ENCODE results near the gene MARS1. TPM values are rescaled to one million over a fixed set of nuclear protein-coding genes. Genes with fewer than 3 reads are reported as not detected.
"Not testable (repeated sequence)": the region's sequence is repeated elsewhere in the genome, so short reads cannot be mapped to it uniquely, and the experiment has no call there.

Gene MARS1
- 83.8 TPM for polyA plus RNA-seq (ENCODE audit: insufficient read length)

DNA sequence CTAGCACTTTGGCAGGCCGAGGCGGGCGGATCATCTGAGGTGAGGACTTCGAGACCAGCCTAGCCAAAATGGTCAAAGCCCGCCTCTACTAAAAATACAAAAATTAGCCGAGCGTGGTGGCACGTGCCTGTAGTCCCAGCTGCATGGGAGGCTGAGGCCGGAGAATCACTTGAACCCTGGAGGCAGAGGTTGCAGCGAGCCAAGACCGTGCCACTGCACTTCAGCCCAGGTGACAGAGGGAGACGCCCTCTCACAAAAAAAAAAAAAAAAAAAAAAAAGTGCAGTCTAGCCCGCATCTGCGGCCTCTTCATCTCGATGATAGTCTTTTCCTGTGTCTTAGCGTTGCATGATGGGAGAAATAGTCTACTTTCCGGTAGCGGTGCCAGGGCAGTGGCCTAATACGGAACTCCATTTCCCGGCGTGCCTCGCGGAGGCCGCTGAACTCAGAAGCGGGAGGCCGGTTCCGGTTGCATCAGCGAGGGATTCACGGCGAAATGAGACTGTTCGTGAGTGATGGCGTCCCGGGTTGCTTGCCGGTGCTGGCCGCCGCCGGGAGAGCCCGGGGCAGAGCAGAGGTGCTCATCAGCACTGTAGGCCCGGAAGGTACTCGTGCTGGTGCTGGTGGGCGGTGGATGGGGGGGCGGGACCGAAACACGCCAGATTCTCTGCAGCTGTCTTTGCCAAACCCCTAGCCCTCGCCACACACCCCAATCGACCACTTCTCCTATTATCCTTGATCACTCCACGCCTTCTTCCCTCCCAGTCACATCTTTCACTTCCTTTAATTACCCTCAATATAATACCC, at the start of gene MARS1:
MARS1 (plus strand) TSS at position 472 of the 805 bp plus-strand sequence; CDS start at position 495, 23 bp downstream.
- DNase-seq (ENCODE audit: low read depth), result peak; percentile 97

DNA sequence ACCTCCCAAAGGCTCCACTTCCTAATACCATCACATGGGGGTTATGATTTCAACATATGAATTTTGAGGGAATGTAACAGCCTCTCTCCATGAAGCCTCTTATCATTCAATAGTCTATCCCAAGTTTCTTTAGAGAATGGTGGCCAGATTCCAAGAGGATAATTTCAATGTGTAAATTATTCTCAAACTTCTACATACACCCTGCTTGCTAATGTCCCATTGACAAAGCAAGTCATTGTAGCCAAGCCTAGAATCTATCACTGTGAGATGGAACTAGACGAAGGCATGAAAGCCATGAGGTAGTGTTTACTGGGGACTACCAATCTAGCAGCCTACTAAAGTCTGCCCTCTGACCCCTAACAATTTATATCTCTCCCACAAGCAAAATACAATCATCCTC, 49.5 kb upstream of the MARS1 start:
- DNase-seq (ENCODE audit: low read depth), result no peak

DNA sequence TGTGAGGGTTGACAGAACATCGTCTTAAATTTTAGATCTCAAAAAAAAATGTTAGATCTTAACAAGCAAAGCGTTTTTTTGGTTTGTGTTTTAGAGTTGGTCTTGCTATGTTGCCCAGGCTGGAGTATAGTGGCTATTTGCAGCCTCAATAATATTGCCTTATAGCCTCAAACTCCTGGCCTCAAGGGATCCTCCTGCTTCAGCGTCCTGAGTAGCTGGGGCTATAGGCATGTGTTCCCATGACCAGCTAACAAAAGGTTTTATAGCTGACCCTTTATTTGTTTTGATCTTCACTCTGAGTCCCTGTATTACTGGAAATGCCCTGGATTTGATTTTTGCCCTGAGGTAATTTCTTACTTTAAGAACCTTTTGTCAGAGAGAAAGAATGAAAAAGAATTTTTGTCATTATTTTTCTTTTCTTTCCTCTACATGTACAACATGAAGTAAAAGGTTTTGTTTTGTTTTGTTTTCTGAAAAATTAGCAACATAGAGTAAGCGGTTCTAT, 48.1 kb upstream of the MARS1 start:
- no peak for DNase-seq (ENCODE audit: low read depth)

DNA sequence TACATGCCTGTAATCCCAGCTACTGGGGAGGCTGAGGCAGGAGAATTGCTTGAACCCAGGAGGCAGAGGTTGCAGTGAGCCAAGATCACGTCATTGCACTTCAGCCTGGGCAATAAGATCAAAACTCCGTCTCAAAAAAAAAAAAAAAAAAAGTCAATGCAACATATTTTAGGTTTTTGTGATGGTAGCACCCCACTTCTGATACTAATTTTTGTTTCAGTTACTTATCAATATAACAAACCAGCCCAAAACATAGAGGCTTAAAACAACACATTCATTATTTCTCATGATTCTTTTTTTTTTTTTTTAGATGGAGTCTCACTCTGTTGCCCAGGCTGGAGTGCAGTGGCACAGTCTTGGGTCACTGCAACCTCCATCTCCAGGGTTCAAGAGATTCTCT, 46.5 kb upstream of the MARS1 start:
- not testable (repeated sequence) for DNase-seq (ENCODE audit: low read depth)

DNA sequence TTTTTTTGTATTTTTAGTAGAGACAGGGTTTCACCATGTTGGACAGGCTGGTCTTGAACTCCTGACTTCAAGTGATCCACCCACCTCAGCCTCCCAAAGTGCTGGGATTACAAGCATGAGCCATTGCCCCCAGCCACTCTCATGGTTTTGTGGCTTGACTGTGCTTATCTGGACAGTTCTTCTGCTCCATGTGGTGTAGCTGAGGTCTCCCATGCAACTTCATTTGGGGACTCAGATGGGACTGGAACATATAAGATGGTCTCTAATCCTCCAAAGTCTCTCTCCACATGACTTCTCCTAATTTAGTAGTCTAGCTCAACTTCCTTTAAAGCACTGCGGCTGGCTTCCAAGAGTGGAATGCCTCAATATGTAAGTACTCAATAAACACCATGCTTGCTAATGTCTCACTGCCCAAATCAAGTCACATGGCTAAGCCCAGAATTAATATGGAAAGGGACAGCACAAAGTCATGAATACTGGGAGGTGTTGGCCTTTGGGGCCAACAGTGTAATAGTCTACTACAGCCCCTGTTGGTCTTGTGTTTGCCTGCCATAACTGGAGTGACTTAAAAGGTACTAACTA, 45.9 kb upstream of the MARS1 start:
- no peak for DNase-seq (ENCODE audit: low read depth)

DNA sequence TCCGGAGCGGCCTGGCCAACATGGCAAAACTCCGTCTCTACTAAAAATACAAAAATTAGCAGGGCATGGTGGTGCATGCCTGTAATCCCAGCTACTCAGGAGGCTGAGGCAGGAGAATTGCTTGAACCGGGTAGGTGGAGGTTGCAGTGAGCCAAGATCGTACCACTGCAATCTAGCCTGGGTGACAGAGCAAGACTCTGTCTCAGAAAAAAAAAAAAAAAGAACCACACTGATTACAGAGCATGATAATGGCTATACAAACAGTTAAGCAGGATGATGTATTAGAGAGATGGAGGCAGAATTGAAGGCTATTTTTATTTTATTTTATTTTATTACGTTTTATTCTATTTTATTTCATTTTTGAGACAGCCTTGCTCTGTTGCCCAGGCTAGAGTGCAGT, 43.5 kb upstream of the MARS1 start:
- DNase-seq (ENCODE audit: low read depth), result not testable (repeated sequence)

DNA sequence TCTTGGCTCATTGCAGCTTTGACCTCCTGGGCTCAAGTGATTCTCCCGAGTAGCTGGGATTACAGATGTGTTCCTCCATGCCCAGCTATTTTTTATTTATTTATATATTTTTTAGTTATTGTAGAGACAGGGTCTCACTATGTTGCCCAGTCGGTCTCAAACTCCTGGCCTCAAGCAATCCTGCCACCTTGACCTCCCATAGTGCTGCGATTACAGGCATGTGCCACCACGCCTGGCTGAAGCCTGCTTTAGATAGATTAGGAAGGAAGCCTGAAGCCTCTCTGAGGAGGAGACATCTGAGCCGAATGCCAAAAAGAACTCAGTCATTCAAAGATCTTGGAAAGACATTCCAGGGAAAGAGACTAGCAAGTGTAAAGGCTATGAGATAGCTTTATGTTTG, 43.1 kb upstream of the MARS1 start:
- no peak for DNase-seq (ENCODE audit: low read depth)

DNA sequence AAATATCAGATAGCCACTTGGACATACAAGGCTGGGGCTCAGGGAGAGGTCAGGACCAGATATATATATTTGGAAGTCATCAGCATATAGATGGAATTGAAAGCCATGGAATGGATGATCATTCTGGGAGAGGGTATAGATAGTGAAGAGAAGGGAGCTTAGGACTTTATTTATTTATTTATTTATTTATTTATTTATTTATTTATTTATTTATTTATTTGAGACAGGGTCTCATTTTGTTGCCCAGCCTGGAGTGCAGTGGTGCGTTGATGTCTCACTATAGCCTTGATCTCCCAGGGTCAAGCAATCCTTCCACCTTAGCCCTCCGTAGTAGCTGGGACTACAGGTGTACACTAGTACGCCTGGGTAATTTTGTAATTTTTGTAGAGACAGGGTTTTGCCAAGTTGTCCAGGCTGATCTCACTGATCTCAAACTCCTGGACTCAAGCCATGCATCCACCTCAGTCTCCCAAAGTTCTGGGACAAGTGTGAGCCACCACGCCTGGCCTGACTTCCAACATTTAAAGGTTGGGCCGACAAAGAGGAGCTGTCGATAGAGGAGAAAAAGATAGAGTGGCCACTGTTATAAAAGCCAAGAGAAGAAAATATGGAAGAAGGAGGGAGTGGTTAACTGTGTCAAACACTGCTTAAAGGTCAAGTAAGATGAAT, 41.4 kb upstream of the MARS1 start:
- DNase-seq (ENCODE audit: low read depth), result no peak

DNA sequence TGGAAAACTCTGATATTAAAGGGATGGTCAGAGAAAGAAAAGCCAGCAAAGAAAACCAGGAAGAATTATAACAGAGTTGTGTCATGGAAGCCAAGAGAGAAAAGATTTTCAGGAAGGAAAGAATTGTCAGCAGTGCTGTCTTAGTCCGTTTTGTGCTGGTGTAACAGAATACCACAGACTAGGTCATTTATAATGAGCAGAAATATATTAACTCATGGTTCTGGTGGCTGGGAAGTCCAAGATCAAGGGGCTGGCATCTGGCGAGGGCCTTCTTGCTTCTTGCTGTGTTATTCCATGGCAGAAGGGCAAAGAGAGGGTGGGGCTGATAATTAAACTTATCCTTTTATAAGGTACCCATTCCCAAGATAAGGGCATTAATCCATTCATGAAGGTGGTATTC, 39.2 kb upstream of the MARS1 start:
- no peak for DNase-seq (ENCODE audit: low read depth)

DNA sequence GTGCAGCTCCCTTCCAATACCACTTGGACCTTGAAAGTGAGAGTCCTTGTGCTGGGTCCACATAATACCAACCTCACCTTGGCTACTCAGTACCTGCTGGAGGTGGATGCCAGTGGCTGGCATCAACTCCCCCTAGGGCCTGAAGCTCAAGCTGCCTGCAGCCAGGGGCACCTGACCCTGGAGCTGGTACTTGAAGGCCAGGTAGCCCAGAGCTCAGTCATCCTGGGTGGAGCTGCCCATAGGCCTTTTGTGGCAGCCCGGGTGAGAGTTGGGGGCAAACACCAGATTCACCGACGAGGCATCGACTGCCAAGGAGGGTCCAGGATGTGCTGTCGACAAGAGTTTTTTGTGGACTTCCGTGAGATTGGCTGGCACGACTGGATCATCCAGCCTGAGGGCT, 38.5 kb upstream of the MARS1 start:
- no peak for DNase-seq (ENCODE audit: low read depth)

DNA sequence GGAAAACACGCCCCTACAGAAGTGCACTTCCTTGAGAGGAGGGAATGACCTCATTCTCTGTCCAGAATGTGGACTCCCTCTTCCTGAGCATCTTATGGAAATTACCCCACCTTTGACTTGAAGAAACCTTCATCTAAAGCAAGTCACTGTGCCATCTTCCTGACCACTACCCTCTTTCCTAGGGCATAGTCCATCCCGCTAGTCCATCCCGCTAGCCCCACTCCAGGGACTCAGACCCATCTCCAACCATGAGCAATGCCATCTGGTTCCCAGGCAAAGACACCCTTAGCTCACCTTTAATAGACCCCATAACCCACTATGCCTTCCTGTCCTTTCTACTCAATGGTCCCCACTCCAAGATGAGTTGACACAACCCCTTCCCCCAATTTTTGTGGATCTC, 37.8 kb upstream of the MARS1 start:
- no peak for DNase-seq (ENCODE audit: low read depth)

DNA sequence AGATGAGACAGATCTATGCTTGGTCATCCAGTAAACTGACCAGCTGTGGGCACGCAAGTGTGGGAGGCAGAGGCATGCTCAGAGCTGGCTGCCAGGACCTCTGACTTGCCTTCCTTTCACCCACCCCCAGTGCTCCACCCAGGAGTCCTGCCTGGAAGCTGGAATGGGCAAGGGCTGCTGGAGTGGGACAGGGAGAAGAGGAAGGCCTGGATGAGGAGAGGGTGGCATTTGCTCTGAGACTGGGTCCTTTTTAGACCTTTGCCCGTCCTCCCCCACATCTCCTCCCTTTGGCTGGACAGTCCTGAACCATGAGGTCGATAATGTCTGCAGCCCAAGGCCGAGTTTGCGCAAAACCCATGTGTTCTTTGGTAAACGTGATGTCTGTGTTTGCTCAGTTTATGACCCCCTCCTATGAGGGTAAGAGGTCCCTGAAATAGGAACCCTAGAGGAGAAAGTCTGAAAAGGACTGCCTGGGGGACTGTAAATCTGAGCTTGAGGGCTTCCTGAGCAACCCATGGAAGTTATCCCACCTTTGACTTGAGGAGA, 36.6 kb upstream of the MARS1 start:
- no peak for DNase-seq (ENCODE audit: low read depth)

DNA sequence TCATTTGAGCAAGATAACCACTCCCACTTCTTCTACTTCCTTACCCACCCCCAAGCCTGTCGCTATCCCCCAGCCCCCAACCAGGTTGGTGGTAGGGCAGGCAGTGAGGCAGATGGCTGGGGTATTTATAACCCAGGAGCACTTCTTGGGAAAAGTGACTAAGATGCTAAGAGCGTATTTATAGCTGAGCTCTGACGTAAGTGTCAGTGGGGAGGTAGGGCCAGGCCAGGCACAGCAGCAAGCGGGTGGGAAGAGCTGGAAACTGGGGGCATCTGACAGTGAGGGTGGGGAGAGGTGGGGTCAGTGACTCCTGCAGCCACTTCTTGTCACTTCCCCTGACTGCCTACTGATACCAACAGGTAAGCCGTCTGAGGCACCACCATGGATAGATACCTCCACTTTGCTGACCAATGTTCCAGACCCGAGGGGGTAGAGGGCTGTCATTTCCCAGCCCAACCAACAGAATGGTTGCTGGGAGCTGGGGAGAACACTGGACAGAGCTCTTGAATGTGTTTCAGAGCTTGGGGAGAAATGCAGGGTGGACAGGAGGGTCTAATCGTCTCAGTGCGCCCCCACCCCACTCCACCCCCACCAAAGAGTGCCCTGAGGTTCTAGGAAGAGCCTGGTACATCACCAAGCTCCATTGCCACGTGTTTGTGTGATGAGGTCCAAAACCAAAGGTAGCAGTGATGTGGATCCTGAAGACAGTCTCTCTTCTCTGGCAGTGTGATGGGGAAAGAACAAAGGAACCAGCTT, 35.5 kb upstream of the MARS1 start:
- no peak for DNase-seq (ENCODE audit: low read depth)

DNA sequence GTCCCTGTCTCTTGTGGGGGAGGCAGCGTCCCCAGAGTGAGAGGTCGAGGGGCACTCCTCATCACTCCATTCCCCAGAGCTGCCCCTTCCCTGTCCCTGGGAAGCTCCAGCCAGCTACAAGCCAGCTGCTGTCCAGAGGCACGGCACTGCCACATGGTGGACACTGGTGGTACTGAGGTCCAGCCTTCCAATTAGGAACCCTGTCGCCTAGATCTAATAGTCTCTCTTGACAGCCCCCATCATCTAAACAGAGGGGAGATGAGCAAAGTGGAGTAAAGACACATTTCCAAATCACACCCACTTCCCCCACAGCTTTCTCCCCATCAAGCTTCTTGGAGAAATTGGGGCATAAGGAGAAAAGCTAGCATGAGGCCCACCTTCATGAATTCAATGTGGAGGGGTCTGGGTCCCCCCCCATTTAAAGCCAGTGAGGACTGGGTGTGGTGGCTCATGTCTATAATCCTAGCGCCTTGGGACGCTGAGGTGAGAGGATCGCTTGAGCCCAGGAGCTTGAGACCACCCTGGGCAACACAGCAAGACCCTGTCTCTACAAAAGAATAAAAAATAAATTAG, 34.8 kb upstream of the MARS1 start:
- DNase-seq (ENCODE audit: low read depth), result no peak

DNA sequence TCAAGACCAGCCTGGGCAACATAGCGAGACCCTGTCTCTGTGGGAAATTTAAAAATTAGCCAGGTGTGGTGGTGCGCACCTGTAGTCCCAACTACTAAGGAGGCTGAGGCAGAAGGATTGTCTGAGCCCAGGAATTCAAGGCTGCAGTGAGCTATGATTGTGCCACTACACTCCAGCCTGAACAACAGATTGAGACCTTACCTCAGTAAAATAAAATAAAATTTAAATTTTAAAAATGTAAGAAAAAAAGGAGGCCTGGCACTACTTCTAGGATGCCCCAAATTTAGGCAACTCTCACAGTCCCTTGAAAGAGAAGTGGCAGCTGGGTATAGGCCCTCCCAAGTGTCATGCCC, 33.7 kb upstream of the MARS1 start:
- DNase-seq (ENCODE audit: low read depth), result no peak

DNA sequence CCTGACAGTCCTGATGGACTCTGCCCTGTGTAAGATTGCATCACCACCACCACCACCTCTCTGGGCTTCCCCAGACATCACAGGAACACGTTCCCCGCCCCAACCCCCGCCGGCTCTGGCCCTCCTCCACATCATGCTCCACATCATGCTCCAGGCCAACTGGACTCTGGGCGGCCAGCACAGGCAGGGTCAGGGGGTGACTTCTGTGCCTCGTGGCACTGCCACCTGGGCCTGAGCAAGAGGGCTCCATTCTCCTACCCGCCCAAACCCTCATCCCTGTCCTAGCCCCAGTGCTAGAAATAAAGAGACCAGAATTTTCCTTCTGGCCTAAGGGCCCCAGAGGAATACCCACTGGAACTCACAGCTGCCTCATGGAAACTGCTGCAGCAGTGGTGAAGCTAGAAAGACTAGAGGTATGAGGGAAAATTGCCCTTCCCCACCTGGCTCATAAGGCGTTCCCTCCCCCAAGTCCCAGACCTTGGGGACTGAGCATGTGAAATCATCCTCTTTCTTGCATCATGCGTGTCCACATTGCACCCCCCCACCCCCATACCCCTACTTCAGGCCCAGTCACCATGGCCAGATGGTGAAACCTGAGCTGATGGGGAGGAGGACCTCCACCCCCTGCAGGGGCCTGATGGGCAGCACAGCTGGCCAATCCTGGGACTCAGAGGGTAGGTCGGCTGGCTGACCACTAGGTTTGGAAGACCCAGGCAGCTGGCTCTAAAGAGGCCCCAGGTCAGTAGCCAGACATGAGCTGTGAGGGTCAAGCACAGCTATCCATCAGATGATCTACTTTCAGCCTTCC, 33.1 kb upstream of the MARS1 start, which contains the start of gene INHBE:
INHBE (plus strand) TSS at position 742 of the 808 bp plus-strand sequence. CDS start 230 bp downstream, outside the sequence.
- DNase-seq (ENCODE audit: low read depth), result no peak

DNA sequence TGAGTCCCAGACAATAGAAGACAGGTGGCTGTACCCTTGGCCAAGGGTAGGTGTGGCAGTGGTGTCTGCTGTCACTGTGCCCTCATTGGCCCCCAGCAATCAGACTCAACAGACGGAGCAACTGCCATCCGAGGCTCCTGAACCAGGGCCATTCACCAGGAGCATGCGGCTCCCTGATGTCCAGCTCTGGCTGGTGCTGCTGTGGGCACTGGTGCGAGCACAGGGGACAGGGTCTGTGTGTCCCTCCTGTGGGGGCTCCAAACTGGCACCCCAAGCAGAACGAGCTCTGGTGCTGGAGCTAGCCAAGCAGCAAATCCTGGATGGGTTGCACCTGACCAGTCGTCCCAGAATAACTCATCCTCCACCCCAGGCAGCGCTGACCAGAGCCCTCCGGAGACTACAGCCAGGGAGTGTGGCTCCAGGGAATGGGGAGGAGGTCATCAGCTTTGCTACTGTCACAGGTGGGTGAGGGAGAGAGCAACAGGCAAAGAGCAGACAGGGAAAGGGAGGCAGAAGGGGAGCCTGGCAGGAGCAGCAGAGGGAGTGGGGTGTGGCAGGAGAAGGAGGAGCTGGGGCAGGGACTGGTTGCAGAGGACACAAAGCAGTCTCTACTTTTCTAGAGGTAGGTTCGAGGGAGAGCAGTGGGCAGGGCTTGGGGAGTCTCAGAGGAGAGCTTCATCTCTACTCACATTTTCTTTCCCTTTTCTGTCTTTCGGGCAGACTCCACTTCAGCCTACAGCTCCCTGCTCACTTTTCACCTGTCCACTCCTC, 32.3 kb upstream of the MARS1 start:
- DNase-seq (ENCODE audit: low read depth), result no peak

DNA sequence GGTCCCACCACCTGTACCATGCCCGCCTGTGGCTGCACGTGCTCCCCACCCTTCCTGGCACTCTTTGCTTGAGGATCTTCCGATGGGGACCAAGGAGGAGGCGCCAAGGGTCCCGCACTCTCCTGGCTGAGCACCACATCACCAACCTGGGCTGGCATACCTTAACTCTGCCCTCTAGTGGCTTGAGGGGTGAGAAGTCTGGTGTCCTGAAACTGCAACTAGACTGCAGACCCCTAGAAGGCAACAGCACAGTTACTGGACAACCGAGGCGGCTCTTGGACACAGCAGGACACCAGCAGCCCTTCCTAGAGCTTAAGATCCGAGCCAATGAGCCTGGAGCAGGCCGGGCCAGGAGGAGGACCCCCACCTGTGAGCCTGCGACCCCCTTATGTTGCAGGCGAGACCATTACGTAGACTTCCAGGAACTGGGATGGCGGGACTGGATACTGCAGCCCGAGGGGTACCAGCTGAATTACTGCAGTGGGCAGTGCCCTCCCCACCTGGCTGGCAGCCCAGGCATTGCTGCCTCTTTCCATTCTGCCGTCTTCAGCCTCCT, 31.6 kb upstream of the MARS1 start:
- no peak for DNase-seq (ENCODE audit: low read depth)
